NCI-H1092 (cell line): ENCODE results near the gene SLC1A1.
A peak's percentile ranks its signal among the peaks of the same experiment; 100 is the strongest.

ENCODE experiments used
- DNase-seq: peaks from one replicate; lab custom pipeline; 2025; lab: John Stamatoyannopoulos, UW

The SLC1A1 gene

GRCh38 chr9:4489919-4490704, at the start of gene SLC1A1:
SLC1A1 (plus strand) TSS chr9:4490468; CDS start chr9:4490680, 212 bp downstream.
- peak; percentile 57 for DNase-seq

DNA sequence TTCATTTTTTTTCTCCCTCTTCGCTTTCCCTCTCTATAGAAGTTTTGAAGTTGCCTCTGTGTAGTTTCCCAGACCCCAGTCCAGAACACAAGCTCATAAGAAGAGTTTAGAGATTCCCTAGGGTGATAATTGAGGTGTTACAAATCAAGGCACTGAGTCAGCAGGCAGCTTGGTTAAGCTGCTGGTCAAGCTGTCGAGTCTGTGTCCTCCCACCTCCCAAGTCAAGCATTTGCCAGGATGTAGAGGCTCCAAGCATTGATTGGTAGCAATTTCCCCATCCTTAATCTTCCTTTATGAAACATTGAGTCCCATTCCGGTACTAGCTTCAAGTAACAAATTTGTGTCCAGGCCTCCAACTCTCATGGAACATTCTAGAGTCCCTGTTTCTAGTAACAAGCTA, 47.5 kb upstream of the SLC1A1 start:
- DNase-seq = no peak

DNA sequence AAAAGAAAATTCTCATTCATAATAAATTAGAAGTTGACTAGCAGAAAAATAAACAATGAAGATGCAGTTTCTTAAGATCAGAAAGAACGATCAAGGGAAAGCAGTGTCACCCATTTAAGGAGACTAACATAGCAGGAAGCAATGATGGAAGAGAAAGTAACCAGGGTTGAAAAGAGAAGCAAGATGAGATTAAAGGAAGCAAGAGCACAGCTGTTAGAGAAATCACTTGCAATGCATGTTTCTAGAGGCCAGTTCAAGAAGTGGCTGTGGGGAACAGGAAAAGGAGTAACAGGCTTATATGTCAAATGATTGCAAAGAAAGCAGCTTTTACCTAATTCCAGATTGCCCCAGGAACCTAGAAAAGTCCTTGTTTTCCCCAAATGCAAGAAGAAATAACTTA, 46.8 kb upstream of the SLC1A1 start:
- DNase-seq = no peak

DNA sequence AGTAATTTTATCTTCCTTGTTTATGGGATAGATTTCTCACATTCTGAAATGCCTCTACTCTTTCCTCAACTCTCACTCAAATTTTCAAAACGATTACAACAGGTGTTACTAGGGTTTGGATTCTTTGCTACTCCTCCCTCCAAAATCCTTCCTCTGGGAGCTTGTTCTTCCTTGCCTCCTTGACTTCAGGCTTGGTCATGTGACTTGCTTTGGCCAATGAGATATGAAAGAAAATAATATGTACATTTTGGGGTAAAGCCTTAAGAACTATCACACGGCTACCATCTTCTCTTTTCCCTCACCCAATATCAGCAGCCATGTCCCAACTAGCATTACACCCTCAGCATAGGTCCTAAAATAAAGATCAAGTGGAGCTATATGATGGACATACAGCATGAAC, 28.8 kb upstream of the SLC1A1 start:
- no peak for DNase-seq

DNA sequence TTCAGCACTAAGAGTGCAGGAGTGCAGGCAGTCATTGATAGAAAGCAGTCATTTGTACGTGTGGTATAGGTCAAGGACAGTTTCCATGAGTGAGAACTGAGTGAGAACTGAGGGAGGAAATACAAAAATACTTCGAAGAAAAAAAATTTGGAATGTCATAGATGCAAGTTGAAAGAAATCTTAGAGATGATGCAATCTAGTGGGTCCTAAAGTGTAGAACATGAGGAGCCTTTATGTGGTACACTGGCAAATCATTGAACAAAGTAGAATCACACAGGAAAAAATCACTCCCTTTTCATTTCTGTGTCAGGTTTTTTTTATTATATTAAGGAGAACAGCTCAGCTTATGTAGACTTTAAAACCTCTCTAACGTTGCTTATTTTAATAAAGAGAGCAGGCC, 26.4 kb upstream of the SLC1A1 start:
- DNase-seq = no peak

DNA sequence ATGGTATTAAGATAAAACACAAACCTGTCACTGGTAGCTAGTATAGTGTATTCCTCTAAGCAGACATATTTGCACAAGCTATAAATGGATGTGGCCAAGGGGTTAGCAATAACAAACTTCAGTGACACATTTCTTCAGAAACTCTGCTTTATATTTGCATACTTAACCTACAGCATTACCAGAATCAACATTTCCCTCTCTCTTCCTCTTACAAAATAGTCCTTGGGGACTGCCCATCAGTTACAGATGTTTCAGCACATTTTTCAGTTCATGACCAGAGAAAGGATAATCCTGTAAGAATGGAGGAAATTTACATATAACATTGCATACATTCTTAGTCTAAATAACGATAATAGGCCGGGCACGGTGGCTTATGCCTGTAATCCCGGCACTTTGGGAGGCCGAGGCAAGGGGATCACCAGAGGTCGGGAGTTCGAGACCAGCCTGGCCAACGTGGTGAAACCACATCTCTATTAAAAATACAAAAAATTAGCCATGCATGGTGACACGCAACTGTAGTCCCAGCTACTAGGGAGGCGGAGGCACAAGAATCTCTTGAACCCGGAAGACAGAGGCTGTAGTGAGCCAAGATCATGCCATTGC, 25.3 kb upstream of the SLC1A1 start:
- DNase-seq = no peak

DNA sequence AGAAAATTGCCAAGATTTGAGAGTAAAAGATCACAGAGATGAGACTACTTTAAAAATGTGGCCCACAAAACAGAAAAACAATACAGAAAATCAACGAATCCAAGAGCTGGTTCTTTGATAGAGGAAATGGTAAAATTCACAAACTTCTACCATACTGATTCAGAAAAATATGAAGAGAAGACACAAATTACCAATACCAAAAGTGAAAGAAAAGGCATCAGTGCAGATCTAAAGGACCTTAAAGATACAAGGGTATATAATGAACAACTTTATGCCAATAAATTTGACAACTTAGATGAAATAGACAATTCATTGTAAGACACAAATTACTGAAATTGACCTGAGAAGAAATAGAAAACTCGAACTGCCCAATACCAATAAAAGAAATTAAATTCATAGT, 24.4 kb upstream of the SLC1A1 start:
- DNase-seq = no peak

DNA sequence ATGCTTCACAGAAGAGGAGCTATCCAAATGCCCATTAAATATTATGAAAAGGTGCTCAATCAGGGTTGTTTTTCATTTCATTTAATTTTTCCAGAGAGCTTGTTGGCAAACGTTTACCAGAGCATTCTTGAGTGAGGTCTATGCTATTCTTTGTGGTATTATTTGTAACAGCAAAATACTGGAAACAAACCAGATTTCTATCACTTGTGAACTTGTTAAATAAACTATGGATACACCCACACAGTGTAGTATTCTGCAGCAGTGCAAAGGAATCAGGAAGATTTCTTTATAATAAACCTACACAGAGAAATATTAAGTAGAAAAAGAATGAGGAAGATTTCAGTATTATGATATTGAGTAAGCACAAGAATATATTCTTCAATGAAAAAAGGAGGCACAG, 15.0 kb upstream of the SLC1A1 start:
- DNase-seq = no peak

DNA sequence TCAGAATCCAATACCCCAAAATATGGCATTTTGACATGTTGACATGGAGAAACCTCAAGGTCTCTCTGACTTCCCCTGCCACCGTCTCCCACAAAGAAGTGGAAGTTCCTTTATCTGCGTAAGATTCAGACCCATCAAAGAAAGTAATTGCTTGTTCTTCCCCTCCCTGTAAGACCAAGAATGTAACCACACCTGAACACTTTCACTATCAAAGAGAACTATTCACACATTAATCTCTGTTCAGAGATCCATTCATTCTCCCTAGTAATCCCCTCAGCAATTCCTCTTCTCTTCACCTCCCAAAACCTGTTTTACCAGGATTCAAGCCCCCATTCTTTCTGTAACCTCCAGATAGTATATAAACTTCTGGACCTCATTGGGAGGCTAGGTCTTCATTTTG, 4.1 kb upstream of the SLC1A1 start:
- DNase-seq = no peak

- DNase-seq = no peak
Measured at GRCh38 chr9:4489562-4489918, 728 bp upstream of the SLC1A1 start.

GRCh38 chr9:4490705-4491625, 697 bp downstream of the SLC1A1 start:
- DNase-seq = peak; percentile 6

- no peak for DNase-seq
Measured at GRCh38 chr9:4491626-4491975, 1.3 kb downstream of the SLC1A1 start.

- DNase-seq = no peak
Measured at GRCh38 chr9:4494332-4494731, 4.1 kb downstream of the SLC1A1 start.

DNA sequence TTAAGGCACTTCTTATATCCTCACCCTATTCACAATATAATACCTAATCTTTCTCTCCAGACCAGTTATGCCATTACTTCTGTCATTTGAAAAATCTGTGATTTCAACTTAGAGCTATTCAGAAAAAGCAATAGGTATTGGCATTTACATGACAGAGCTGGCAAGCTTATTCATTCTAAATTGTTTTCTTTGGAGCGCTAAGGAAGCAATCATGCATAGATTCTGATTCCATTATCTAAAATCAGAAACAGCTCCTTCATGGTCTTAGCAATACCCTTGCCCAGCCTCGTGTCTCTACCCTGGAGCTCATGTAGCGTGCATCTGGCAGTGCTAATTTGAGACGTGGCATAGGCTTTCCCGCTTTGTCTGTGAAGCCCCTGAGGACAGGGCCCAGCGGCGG, 4.5 kb downstream of the SLC1A1 start:
- no peak for DNase-seq

DNA sequence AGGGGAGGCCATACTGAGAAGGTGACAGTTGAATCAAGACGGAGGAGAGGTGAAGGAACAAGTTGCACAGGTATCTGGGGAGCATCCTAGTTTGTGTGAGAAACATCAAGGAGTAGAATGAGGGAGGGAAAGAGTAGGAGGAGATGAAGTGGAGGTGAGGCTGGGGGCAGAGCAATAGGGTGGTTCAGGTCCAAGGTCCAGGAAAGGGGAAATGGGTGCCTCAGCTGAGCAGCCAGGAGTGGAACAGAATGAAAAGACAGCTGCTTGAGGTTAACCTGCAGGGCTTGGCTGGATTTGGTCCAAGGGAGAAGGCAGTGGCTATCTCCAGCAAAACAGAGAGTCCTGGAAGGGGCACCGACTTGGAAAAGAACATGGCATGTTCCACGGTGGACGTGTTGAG, 5.3 kb downstream of the SLC1A1 start:
- DNase-seq = no peak

DNA sequence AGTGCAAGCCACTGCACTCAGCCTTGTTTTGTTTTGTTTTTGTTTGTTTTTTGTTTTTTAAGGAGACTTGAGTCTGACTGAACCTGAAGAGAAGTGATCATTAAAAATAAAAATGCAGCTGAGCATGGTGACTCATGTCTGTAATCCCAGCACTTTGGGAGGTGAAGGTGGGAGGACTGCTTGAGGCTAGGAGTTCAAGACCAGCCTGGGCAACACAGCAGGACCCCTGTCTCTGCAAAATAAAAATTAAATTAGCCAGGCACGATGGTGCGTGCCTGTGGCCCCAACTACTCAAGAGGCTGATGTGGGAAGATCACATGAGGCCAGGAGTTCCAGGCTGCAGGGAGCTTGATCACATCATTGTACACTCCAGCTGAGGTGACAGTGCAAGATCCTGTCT, 6.2 kb downstream of the SLC1A1 start:
- DNase-seq = no peak

- no peak for DNase-seq
Measured at GRCh38 chr9:4497395-4497794, 7.1 kb downstream of the SLC1A1 start.

- DNase-seq = no peak
Measured at GRCh38 chr9:4497855-4498254, 7.6 kb downstream of the SLC1A1 start.

GRCh38 chr9:4499917-4500316, 9.6 kb downstream of the SLC1A1 start:
- no peak for DNase-seq

GRCh38 chr9:4501147-4501507, 10.9 kb downstream of the SLC1A1 start:
- no peak for DNase-seq

DNA sequence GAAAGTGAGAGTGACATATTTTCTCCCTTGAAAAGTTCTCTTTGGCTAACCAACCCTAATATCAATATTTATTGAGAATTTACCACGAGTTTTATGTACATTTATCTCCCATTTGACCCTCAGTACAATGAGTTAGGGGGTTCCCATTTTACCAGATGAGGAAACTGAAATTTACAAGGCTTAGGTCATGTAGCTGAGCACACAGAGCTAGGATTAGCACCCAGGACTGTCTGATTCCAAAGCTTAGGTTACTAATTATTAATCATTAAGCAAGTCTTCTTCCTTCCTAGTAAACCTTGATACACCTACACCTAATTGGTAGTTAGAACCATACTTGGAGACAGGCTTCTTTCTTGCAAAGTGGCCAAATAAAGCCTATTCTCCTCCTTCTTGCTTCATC, 12.2 kb downstream of the SLC1A1 start:
- DNase-seq = no peak

- DNase-seq = no peak
Measured at GRCh38 chr9:4503103-4503502, 12.8 kb downstream of the SLC1A1 start.

DNA sequence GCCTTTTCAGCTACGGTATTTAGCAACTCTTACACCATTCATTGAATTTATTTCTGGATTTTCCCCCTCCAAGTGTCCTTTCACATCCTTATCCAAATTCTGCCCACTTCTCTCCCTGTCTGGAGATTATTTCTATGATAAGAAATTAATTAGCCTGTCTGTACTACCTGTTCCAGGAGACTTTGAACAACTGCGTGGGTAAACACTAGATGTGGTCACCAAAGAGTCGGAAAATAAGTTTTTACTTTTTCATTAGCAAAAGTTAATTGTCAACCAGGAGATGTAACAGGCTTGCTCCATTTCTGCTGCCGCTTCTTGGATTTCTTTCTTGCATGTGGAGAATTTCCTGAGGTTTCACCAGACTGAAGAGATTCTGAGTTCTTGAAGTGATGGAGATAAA, 14.0 kb downstream of the SLC1A1 start:
- DNase-seq = no peak
